ENCODE measurements around the gene BLVRA. TPM values are rescaled to one million over a fixed set of nuclear protein-coding genes. Genes with fewer than 3 reads are reported as not detected.
"Not testable (repeated sequence)": the region's sequence is repeated elsewhere in the genome, so short reads cannot be mapped to it uniquely, and the experiment has no call there.

Gene BLVRA, protein sequence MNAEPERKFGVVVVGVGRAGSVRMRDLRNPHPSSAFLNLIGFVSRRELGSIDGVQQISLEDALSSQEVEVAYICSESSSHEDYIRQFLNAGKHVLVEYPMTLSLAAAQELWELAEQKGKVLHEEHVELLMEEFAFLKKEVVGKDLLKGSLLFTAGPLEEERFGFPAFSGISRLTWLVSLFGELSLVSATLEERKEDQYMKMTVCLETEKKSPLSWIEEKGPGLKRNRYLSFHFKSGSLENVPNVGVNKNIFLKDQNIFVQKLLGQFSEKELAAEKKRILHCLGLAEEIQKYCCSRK
- 10 to 100 TPM; 19.8 to 25.6 (median 20.9) TPM for total RNA-seq
- total RNA-seq (2013) = 10.3 TPM

DNA sequence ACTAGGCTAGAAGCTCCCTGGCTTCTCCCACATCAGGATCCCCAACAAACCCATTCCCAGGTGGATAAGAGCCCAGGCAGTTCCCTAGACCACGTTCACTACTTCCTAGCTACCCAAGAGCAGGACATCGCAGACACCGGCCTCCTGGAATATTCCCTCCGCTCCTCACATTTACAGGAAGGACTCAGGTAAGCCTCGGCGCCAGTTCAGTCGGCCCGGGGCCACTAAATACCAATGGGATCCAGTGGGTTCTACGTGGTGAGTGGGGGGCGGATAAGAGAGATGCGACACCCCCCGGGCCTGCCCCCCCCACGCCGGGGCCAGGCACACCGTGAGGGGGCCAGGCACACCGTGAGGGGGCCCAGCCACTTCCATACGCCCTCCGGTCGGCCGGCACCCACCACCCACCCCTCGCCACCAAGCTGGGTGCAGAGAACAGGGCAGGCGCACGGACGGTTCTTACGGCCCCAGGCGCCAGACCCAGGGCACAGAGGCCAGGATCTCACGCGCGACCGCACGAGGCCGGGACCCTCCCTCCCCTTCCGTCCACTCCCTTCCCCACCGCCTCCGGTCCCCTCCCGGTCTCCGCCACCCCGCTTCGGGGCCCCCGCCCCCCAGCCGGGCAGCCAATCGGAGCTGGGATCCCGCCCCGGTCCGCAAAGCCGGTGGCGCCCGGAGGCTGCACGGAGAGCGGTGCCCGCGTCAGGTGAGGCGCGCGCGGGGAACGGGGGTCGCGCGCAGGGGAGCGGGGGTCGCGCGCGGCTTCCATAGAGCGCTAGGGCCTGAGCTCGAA, at the start of gene BLVRA:
Gene BLVRA (plus strand): TSS at position 652 of the 793 bp plus-strand sequence. CDS start 12,479 bp downstream, outside the sequence.
- TF ChIP-seq, protein P1, sequence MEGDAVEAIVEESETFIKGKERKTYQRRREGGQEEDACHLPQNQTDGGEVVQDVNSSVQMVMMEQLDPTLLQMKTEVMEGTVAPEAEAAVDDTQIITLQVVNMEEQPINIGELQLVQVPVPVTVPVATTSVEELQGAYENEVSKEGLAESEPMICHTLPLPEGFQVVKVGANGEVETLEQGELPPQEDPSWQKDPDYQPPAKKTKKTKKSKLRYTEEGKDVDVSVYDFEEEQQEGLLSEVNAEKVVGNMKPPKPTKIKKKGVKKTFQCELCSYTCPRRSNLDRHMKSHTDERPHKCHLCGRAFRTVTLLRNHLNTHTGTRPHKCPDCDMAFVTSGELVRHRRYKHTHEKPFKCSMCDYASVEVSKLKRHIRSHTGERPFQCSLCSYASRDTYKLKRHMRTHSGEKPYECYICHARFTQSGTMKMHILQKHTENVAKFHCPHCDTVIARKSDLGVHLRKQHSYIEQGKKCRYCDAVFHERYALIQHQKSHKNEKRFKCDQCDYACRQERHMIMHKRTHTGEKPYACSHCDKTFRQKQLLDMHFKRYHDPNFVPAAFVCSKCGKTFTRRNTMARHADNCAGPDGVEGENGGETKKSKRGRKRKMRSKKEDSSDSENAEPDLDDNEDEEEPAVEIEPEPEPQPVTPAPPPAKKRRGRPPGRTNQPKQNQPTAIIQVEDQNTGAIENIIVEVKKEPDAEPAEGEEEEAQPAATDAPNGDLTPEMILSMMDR (IDR thresholded peaks at IDR 0.05) = no peak

DNA sequence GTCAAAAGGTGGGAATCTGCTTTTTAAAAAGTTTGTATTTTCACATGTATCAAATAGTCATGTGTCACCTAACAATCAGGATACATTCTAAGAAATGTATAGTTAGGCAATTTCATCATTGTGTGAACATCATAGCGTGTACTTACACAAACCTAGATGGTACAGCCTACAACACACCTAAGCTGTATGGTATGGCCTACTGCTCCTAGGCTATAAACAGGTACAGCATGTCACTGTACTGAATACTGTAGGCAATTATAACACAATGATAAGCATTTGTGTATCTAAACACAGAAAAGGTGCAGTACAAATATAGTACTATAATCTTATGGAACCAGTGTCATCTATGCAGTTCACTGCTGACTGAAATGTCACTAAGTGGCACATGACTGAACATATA, 47.0 kb upstream of the BLVRA start:
- H3K27me3 ChIP-seq (ENCODE audit: control insufficient read depth, insufficient read depth, low read length) = no peaks in the 10 kb centered on the region
- H3K9me3 Mint-ChIP-seq = no peaks in the 10 kb centered on the region
- H3K4me1 ChIP-seq (ENCODE audit: control insufficient read depth, insufficient read depth, low read length) = peaks cover 1% of the 10 kb centered on the region
- H3K36me3 ChIP-seq (ENCODE audit: control insufficient read depth, insufficient read depth, low read length) = peaks cover 5% of the 10 kb centered on the region
- 93% methylated on average over 1 of the region's 1 CpG for WGBS (ENCODE audit: insufficient coverage)
- no peak for DNase-seq
- H3K27ac Mint-ChIP-seq = no peak overlapping the region
- H3K4me3 Mint-ChIP-seq = no peak overlapping the region
- H3K4me1 Mint-ChIP-seq = peaks cover 13 to 14% of the 10 kb centered on the region in 2 donors
- TF ChIP-seq, protein P1 (IDR thresholded peaks at IDR 0.05) = no peak
- H3K4me3 ChIP-seq (ENCODE audit: low read length) = no peak overlapping the region
- ATAC-seq = no peak
- H3K9me3 ChIP-seq (ENCODE audit: control insufficient read depth, insufficient read depth, low read length) = no peaks in the 10 kb centered on the region
- intact Hi-C loops (cut with micrococcal nuclease) = no loop called here
- no peaks in the 10 kb centered on the region for H3K27me3 Mint-ChIP-seq (ENCODE audit: low read depth in 2 of 2)
- no peaks in the 10 kb centered on the region for H3K36me3 Mint-ChIP-seq
- no peak overlapping the region for H3K27ac ChIP-seq (ENCODE audit: low read length)

More for the DNA sequence above, at the start of gene BLVRA:
- Mint-ChIP-seq H3K4me1 (peaks cover 5 to 25% of the 10 kb centered on the region in 2 donors), H3K4me3 (peak within 1 kb of the TSS; percentile 85), H3K36me3 (no peaks in the 10 kb centered on the region), H3K9me3 (no peaks in the 10 kb centered on the region), H3K27me3 (ENCODE audit: low read depth in 2 of 2) (peaks cover 0 to 10% of the 10 kb centered on the region in 2 donors), H3K27ac (peak within 1 kb of the TSS; percentile 73 to 84)
- peak within 1 kb of the TSS; percentile 53 for H3K4me3 ChIP-seq (ENCODE audit: low read length)
- intact Hi-C loops (cut with micrococcal nuclease) = no loop called here
- H3K27me3 ChIP-seq (ENCODE audit: control insufficient read depth, insufficient read depth, low read length) = no peaks in the 10 kb centered on the region
- 4% methylated on average over 67 of the region's 67 CpGs for WGBS (ENCODE audit: insufficient coverage)
- ATAC-seq = peak; percentile 77 to 83 (median 79)
- H3K4me1 ChIP-seq (ENCODE audit: control insufficient read depth, insufficient read depth, low read length) = peaks cover 7% of the 10 kb centered on the region
- H3K9me3 ChIP-seq (ENCODE audit: control insufficient read depth, insufficient read depth, low read length) = no peaks in the 10 kb centered on the region
- H3K27ac ChIP-seq (ENCODE audit: low read length) = peak within 1 kb of the TSS; percentile 42
- peak; percentile 60 to 76 for DNase-seq
- H3K36me3 ChIP-seq (ENCODE audit: control insufficient read depth, insufficient read depth, low read length) = no peaks in the 10 kb centered on the region

DNA sequence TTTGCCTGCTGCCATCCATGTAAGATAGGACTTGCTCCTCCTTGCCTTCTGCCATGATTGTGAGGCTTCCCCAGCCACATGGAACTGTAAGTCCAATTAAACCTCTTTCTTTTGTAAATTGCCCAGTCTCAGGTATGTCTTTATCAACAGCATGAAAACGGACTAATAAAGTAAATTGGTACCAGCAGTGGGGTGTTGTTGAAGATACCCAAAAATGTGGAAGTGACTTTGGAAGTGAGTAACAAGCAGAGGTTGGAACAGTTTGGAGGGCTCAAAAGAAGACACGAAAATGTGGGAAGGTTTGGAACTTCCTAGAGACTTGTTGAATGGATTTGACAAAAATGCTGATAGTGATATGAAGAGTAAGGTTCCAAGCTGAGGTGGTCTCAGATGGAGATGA, 42.5 kb upstream of the BLVRA start:
- H3K4me3 Mint-ChIP-seq; H3K36me3 ChIP-seq (ENCODE audit: control insufficient read depth, insufficient read depth, low read length); intact Hi-C loops (cut with micrococcal nuclease); H3K36me3 Mint-ChIP-seq; ATAC-seq; H3K27me3 Mint-ChIP-seq (ENCODE audit: low read depth in 2 of 2); H3K4me3 ChIP-seq (ENCODE audit: low read length); H3K27me3 ChIP-seq (ENCODE audit: control insufficient read depth, insufficient read depth, low read length); H3K27ac ChIP-seq (ENCODE audit: low read length); H3K9me3 Mint-ChIP-seq; DNase-seq; H3K4me1 ChIP-seq (ENCODE audit: control insufficient read depth, insufficient read depth, low read length); H3K9me3 ChIP-seq (ENCODE audit: control insufficient read depth, insufficient read depth, low read length): not testable (repeated sequence)
- H3K4me1 Mint-ChIP-seq = peaks cover 33 to 34% of the 10 kb centered on the region in 2 donors
- peak overlapping the region; percentile 6 to 33 for H3K27ac Mint-ChIP-seq
- WGBS (ENCODE audit: insufficient coverage) = 98% methylated on average over 2 of the region's 2 CpGs

DNA sequence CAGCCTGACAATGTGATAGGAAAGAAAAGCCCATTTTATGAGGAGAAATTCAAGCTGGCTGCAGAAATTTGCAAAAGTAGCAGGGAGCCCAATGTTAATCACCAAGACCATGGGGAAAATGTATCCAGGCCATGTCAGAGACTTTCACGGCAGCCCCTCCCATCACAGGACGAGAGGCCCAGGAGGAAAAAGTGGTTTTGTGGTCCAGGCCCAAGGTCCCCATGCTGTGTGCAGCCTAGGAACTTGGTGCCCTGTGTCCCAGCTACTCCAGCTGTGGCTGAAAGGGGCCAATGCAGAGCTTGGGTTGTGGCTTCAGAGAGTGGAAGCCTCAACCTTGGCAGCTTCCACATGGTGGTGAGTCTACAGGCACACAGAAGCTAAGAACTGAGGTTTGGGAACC, 41.9 kb upstream of the BLVRA start:
- TF ChIP-seq, protein P1 (IDR thresholded peaks at IDR 0.05) = no peak
- no peak overlapping the region for H3K4me3 Mint-ChIP-seq
- H3K9me3 ChIP-seq (ENCODE audit: control insufficient read depth, insufficient read depth, low read length) = no peaks in the 10 kb centered on the region
- DNase-seq = no peak
- no peaks in the 10 kb centered on the region for H3K9me3 Mint-ChIP-seq
- peaks cover 5% of the 10 kb centered on the region for H3K36me3 ChIP-seq (ENCODE audit: control insufficient read depth, insufficient read depth, low read length)
- H3K27ac ChIP-seq (ENCODE audit: low read length) = no peak overlapping the region
- 33% methylated on average over 2 of the region's 2 CpGs for WGBS (ENCODE audit: insufficient coverage)
- peak overlapping the region; percentile 6 to 33 for H3K27ac Mint-ChIP-seq
- intact Hi-C loops (cut with micrococcal nuclease) = no loop called here
- H3K4me1 ChIP-seq (ENCODE audit: control insufficient read depth, insufficient read depth, low read length) = peaks cover 4% of the 10 kb centered on the region
- peaks cover 34% of the 10 kb centered on the region in 2 donors for H3K4me1 Mint-ChIP-seq
- H3K4me3 ChIP-seq (ENCODE audit: low read length) = no peak overlapping the region
- no peaks in the 10 kb centered on the region for H3K27me3 ChIP-seq (ENCODE audit: control insufficient read depth, insufficient read depth, low read length)
- no peaks in the 10 kb centered on the region for H3K27me3 Mint-ChIP-seq (ENCODE audit: low read depth in 2 of 2)
- no peaks in the 10 kb centered on the region for H3K36me3 Mint-ChIP-seq
- no peak for ATAC-seq
